Kidney (tissue), 14 donors: ENCODE results near the gene PMEPA1. TPM values are rescaled to one million over a fixed set of nuclear protein-coding genes. Genes with fewer than 3 reads are reported as not detected.

Experiments
- DNase-seq, 5 donors: peaks; one replicate each; pipeline ENCODE4 v3.0.0-alpha.2; 2013 to 2020
- FAIRE-seq: peaks from 2 replicates; lab custom pipeline; 2012; peaks lifted over from hg19 to GRCh38; lab: Jason Lieb, UNC
- H3K27ac ChIP-seq, 2 donors: one replicate each; pipeline ENCODE4 v1.7.0; 2013; ENCODE audit warnings: low read depth in 2 of 2, low read length in 2 of 2, inconsistent platforms in 1 of 2
- H3K27me3 ChIP-seq: one replicate; pipeline ENCODE4 v1.7.1; 2013; ENCODE audit warnings: low read length, inconsistent platforms; ENCODE audit not compliant: control insufficient read depth, insufficient read depth
- H3K36me3 ChIP-seq, 3 donors: one replicate each; pipeline versions ENCODE4 v1.7.0 to v1.7.1; 2013; ENCODE audit warnings: low read length in 3 of 3, control low read depth in 1 of 3, inconsistent platforms in 1 of 3; ENCODE audit not compliant: insufficient read depth in 3 of 3, control insufficient read depth in 2 of 3
- H3K4me1 ChIP-seq, 3 donors: one replicate each; pipeline versions ENCODE4 v1.7.0 to v1.7.1; 2013; ENCODE audit warnings: low read length in 3 of 3, inconsistent platforms in 1 of 3, low read depth in 1 of 3; ENCODE audit not compliant: control insufficient read depth in 2 of 3, insufficient read depth in 2 of 3
- H3K4me3 ChIP-seq, 3 donors: one replicate each; pipeline versions ENCODE4 v1.7.0 to v1.8.1; 2013; ENCODE audit warnings: low read length in 3 of 3, control low read depth in 1 of 3, inconsistent platforms in 1 of 3
- H3K9ac ChIP-seq, 3 donors: one replicate each; pipeline versions ENCODE4 v1.7.0 to v1.7.1; 2013; ENCODE audit warnings: low read length in 3 of 3, control low read depth in 1 of 3, inconsistent platforms in 1 of 3
- H3K9me3 ChIP-seq, 3 donors: one replicate each; pipeline versions ENCODE4 v1.7.0 to v1.7.1; 2013; ENCODE audit warnings: low read length in 3 of 3, control low read depth in 1 of 3, inconsistent platforms in 1 of 3; ENCODE audit not compliant: control insufficient read depth in 2 of 3, insufficient read depth in 1 of 3
- CTCF ChIP-seq: IDR thresholded peaks from 3 replicates; pipeline ENCODE4 v1.5.1; 2012; ENCODE audit warnings: mild to moderate bottlenecking, moderate library complexity, borderline replicate concordance; ENCODE audit not compliant: insufficient read depth; ENCODE audit errors: extremely low read depth
- intact Hi-C: fragments of 100-400 bp; cut with DNase I; formaldehyde crosslinking; loops from one replicate; pipeline ENCODE4 v1.11.1; 2022
- polyA plus RNA-seq: library from polyadenylated mRNA; stranded (reverse); fragments of 350-450 nt; fragmentation: Illumina TruSeq; extraction: RNeasy Lipid Tissue Mini Kit (QIAGEN cat#74804); gene quantifications from one replicate; pipeline ENCODE4 v1.2.3, GENCODE V29; 2014; ENCODE audit warnings: low read depth, low replicate concordance; ENCODE audit not compliant: insufficient read depth
- total RNA-seq: library from RNA; stranded (reverse); fragmentation: NEBNext Ultra II Directional; extraction: Animal tissue kit (Norgen Biotek cat#: 25700); gene quantifications from one replicate; pipeline ENCODE4 v1.2.1, GENCODE V29; 2021
- donor health status: control.
- donor health status: control.
- donor health status: control.
- donor health status: control.
- donor health status: control.
- donor health status: DM: yes; HTN: yes; CAD: no.
- donor health status: Normal renal cell carcinoma (clear cell type).

PMEPA1 gene
- total and polyA plus RNA-seq, 2 donors from 2014 or later: 12.9 to 30.4 TPM

GRCh38 chr20:57621421-57622200 lies 88.2 kb downstream of the PMEPA1 start:
- no peak overlapping the region for H3K27ac ChIP-seq
- intact Hi-C loops: no loop called here
- peak in 1 of 5 donors; percentile 47 for DNase-seq

GRCh38 chr20:57620999-57621398 lies 88.8 kb downstream of the PMEPA1 start:
- H3K9me3 ChIP-seq: peaks cover 0 to 5% (median 3%) of the 10 kb centered on the region in 3 donors
- no peaks in the 10 kb centered on the region for H3K4me1 ChIP-seq
- no peak for TF ChIP-seq CTCF
- H3K4me3 ChIP-seq: no peak overlapping the region
- intact Hi-C loops: no loop called here
- H3K9ac ChIP-seq: no peak overlapping the region
- FAIRE-seq: no peak
- H3K36me3 ChIP-seq: no peaks in the 10 kb centered on the region
- DNase-seq: peak in 1 of 5 donors; percentile 53
- no peak overlapping the region for H3K27ac ChIP-seq
- H3K27me3 ChIP-seq: no peaks in the 10 kb centered on the region

More at GRCh38 chr20:57621421-57622200, 88.2 kb downstream of the PMEPA1 start:
- no peak overlapping the region for H3K9ac ChIP-seq
- TF ChIP-seq CTCF: no peak
- FAIRE-seq: no peak
- no peaks in the 10 kb centered on the region for H3K4me1 ChIP-seq
- no peaks in the 10 kb centered on the region for H3K36me3 ChIP-seq
- H3K27me3 ChIP-seq: no peaks in the 10 kb centered on the region
- peaks cover 0 to 5% (median 3%) of the 10 kb centered on the region in 3 donors for H3K9me3 ChIP-seq
- no peak overlapping the region for H3K4me3 ChIP-seq

GRCh38 chr20:57620274-57620990 lies 89.4 kb downstream of the PMEPA1 start, which contains the start of gene ZBP1:
Gene ZBP1 (minus strand): TSS chr20:57620426. CDS start chr20:57620295, 131 bp downstream.
- DNase-seq (peak in 3 of 5 donors; percentile 30 to 79 (median 37)), FAIRE-seq (no peak)
- Histone ChIP-seq H3K9ac (no peak within 1 kb of the TSS), H3K27ac (peak within 1 kb of the TSS in 1 of 2 donors; percentile 18), H3K27me3 (no peaks in the 10 kb centered on the region), H3K36me3 (no peaks in the 10 kb centered on the region), H3K4me3 (no peak within 1 kb of the TSS), H3K9me3 (peaks cover 0 to 5% (median 3%) of the 10 kb centered on the region in 3 donors), H3K4me1 (no peaks in the 10 kb centered on the region)
- intact Hi-C loops: no loop called here
- no peak for TF ChIP-seq CTCF
